GM19043 (cell line): ENCODE measurements around the gene TXNRD1.
A peak's percentile ranks its signal among the peaks of the same experiment; 100 is the strongest.

Experiments used
- ATAC-seq: cut with Tn5 transposase; IDR thresholded peaks from one replicate; pipeline ENCODE4 v1.9.1; 2021; ENCODE audit warnings: low read depth; ENCODE audit not compliant: unreplicated experiment

Gene TXNRD1

GRCh38 chr12:104345234-104346066 is 129.9 kb downstream of the TXNRD1 start:
- no peak for ATAC-seq

GRCh38 chr12:104347374-104348075 is 131.9 kb downstream of the TXNRD1 start:
- ATAC-seq, result no peak

GRCh38 chr12:104348283-104348993 is 132.9 kb downstream of the TXNRD1 start:
- ATAC-seq, result no peak

GRCh38 chr12:104348994-104349494 is 133.5 kb downstream of the TXNRD1 start:
- ATAC-seq, result no peak

GRCh38 chr12:104350211-104351056 is 134.9 kb downstream of the TXNRD1 start:
- no peak for ATAC-seq

GRCh38 chr12:104351057-104351983 is 135.7 kb downstream of the TXNRD1 start:
- no peak for ATAC-seq

- no peak for ATAC-seq
Measured at GRCh38 chr12:104352106-104352713, 136.6 kb downstream of the TXNRD1 start.

GRCh38 chr12:104353012-104353981 is 137.7 kb downstream of the TXNRD1 start:
- ATAC-seq, result no peak

GRCh38 chr12:104354167-104354867 is 138.7 kb downstream of the TXNRD1 start:
- no peak for ATAC-seq

GRCh38 chr12:104354868-104355570 is 139.4 kb downstream of the TXNRD1 start:
- ATAC-seq, result no peak

- ATAC-seq, result no peak
Measured at GRCh38 chr12:104355630-104356029, 140.1 kb downstream of the TXNRD1 start.

GRCh38 chr12:104356231-104357115 is 140.9 kb downstream of the TXNRD1 start:
- no peak for ATAC-seq

GRCh38 chr12:104357421-104357952 is 141.9 kb downstream of the TXNRD1 start:
- ATAC-seq, result no peak

- ATAC-seq, result peak; percentile 70
Measured at GRCh38 chr12:104358353-104359003, 142.9 kb downstream of the TXNRD1 start.

- ATAC-seq, result no peak
Measured at GRCh38 chr12:104359216-104359615, 143.6 kb downstream of the TXNRD1 start.
